GM18520 (cell line): ENCODE measurements around the gene CLDN20.

Experiments
- ATAC-seq: cut with Tn5 transposase; IDR thresholded peaks from one replicate; pipeline ENCODE4 v1.9.1; 2021; ENCODE audit not compliant: unreplicated experiment

Gene CLDN20

DNA sequence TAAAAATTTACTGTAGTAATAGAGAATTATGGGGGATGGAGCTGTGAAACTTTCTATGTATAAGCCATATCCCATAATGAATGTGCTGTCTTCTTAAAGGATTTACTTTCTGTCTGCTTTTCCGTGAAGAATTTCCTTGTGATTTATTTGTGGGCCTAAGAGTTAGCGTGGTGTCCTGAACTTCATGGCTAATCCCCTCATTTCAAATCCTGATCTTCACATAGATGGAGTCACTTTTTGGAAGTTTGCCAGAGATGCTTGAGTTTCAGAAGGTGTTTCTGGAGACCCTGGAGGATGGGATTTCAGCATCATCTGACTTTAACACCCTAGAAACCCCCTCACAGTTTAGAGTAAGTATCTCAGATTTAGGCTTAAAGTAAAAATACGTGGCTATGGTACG, 19.4 kb upstream of the CLDN20 start:
- ATAC-seq = no peak

DNA sequence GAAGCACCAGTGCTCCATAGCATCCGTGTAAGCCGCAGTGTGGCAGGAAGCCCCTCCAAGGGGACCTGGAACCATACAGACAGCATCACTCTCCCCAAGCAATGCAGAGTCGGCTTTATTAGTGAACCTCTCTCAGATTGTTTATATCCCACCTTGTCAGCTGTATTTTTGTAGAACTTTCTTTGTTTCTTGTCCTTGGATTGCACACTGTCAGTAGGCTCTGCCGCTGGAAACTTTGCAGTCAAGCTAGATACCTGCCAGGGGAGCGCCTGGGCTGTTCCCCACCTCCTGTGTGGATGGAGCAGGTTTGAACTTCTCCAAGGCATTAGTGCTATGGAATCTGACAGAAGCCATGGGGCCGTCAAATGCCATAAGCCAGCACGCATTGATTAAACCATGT, 18.6 kb upstream of the CLDN20 start:
- no peak for ATAC-seq

DNA sequence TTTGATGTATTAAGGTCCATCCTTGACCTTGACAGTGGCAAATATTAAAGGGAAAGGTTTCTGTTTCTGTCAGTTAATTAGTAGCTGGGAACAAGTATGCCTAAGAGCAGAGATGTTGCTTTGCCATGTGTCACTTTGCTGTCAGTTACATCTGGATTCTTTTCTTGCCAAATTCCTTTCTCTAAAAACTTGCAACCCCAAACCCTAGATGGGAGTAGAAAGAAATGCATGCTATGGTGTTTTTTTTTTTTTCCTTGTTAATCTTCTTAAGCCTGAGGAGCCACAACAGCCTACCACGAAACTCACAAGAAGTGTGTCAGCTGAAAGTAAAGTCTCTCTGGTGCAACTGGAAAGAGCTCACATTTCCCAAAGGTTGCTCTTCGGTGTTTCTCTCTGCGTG, 18.0 kb upstream of the CLDN20 start:
- ATAC-seq = no peak

DNA sequence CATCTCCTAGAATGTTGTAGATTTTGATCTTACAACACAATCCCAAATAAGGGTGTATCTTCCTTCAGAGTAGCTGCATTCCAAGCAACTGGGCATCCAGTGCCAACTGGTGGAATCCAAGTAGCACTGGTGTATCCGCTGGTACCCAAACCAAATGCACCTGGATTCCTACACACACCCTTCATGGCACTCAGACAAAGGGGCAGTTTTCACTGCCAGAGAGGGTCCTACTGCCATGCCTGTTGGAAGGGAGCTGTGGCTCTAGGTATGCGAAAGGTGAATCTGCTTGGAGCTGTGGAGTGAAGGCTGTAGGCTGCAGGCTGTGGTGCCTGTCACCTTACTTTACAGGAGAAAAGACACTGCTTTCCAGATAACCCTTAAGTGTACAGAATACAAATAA, 17.0 kb upstream of the CLDN20 start:
- ATAC-seq = no peak

DNA sequence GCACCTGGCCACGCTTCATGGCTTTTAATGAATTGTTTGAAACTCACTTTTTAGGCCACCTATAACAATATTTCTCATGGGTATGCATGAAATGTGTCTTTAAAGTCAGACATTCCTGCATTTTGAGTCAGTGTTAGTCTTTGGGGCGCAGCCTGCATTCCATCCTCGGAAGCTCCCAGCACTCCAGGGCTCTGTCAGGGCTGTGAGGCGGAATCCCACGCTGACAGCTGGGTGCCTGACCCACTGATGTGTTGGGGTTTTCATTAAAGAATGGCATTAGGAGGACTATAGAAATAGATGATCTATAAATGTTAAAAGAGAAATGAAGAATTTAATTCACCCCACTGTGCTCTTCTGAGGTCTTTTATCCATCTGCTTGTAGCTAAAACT, 16.2 kb upstream of the CLDN20 start:
- ATAC-seq = no peak

DNA sequence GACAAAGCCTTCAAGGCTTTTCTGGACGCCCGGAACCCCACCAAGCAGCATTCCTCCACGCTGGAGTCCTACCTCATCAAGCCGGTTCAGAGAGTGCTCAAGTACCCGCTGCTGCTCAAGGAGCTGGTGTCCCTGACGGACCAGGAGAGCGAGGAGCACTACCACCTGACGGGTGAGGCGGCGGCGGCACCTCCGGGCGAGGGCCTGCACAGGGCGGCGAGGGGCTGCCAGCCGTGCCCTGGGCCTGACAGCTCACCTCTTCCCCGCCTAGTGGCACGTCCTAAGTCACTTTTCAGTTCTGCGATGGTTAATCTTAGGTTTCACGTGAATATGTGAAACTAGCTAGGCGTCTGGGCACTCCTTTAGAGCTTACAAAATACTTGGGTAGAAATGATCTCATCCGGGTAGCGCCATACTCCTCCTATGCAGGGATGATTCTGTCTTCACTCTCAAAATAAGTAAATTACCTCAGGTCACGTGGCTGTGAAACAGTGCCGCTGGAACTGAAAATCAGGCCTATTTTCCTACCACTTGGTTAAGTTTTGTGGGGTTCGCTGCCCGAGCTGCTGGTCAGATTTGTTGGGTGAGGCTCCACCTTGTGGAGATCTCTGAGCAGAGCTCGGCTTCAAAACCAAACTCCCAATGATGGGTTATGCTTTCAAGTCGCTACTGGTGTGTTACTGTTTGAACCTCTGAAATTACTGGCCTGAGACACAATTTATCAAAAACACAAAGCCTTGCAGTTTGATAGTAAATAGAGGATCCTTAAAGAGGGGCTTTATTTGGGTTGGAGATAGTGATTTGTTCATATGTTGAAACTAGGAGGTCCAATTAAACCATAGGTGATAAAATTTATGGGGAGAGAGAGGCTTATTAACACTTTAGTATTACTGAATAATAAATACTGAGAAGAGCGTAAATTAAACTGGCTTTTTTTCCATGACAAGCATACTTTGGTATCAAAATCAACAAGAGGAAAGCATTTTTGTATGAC, 15.5 kb upstream of the CLDN20 start:
- ATAC-seq = no peak

DNA sequence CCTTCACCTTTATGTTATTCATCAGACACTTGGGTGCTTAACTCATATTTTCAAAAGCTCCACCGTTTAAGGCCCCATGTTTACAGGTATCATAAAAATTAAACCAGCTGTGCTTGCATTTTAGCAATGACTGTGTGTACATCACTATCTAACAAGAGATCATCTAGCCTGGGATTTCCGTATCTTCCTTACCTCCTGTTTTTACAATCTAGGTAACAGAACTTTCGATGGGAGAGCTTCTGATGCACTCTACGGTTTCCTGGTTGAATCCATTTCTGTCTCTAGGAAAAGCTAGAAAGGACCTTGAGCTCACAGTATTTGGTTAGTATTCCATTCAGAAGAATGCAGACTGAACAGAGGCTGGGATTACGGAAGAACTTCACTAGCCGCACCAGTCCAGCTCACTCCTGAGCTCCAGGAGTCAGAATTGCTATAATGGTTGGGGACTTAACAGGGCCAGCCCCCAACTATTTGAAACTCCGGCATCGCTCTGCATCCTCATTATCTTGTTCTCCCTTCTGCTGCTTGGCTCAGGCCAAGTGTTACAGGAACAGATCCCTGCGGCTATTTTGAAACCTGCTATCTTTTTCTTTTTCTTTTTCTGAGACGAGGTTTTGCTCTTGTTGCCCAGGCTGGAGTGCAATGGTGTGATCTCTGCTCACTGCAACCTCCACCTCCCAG, 13.0 kb upstream of the CLDN20 start:
- no peak for ATAC-seq

DNA sequence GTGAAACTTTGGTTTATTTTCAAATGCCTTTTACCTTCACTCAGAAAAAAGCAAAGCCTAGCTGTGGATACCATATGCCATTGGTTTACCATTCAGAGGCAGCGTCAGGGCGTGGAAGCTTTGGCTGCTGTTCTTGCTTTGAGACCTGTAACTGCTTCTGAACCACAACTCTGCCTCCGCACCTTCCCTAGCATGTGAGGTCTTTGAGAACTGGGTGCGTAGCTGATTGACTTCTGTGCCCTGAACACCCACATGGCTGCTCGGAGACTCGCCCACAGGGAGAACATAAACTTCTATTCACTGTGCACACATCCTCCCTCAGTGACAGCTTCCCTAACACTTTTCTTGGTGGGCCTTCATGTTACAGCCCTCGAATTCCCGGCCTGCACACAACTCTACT, 11.2 kb upstream of the CLDN20 start:
- no peak for ATAC-seq

DNA sequence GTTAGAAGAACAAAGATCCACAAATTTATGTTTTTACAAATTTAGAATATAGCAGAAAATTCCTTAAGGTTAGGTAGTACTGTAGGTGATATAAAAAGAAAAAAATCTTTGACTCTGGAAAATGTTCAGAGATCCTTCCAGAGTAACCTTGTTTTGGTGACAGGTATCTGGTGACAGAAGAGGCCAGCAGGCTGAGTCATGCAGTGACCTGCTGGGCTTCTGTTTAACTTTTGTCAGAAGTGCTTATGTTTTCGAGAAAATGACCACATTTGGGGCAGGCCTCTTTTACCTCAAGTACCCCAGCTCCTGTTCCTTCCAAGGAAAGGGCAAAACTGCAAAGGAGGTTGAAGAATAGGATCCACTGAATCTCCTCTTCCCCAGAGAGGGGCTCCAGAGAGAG, 10.5 kb upstream of the CLDN20 start:
- ATAC-seq = no peak

DNA sequence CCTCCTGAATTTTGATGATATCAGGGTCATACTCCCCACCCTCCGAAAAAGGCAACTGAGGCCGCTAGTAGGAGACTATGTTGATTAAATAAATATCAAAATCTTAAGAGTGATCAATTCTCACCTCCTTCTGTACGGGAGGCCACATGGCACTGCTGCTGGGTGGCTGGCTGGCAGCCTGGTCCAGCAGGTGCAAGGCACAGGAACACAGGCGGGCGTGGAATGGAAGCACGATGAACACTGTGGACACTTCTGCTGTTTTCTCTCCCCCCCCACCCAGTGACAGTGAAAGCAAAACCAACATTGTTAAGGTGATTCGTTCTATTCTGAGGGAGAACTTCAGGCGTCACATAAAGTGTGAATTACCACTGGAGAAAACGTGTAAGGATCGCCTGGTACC, 9.7 kb upstream of the CLDN20 start:
- no peak for ATAC-seq

DNA sequence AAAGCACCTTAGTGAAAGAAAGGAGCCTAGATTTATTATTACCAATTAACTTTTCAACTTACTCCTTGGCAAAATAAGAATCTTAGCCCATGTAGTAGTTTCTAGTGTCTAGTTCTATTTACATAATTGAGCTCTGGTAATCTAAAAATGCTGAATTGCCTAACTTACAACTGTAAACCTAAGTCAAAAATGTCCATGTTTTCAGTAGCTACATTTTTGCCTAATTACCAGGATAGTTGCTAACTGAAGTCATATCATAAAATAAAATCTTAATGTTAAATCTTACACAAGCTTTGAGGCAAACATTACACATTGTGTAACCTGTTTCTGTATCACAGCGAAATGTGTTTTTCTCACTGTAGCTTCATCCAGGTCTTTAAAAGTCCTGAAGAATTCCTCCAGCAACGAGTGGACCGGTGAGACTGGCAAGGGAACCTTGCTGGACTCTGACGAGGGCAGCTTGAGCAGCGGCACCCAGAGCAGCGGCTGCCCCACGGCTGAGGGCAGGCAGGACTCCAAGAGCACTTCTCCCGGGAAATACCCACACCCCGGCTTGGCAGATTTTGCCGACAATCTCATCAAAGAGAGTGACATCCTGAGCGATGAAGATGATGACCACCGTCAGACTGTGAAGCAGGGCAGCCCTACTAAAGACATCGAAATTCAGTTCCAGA, 7.6 kb upstream of the CLDN20 start:
- no peak for ATAC-seq

DNA sequence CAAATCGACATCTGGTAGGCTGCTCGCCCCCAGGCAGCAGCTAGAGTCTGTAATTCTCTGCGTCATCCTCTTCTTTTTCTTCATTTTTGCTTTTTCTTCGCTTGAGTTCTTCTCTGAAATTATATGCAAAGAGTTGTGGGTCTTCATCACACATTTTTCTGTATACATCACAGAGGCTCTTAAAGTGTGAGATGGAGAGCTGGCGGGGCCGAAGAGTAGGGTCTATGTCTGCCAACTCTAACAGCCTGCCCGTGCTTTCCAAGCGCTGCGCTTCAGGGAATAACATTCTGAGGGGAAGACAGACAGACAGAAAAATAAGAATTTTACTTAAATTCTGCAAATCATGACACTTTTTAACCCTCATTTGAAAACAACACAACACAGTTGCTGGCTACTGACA, 6.0 kb upstream of the CLDN20 start:
- ATAC-seq = no peak

DNA sequence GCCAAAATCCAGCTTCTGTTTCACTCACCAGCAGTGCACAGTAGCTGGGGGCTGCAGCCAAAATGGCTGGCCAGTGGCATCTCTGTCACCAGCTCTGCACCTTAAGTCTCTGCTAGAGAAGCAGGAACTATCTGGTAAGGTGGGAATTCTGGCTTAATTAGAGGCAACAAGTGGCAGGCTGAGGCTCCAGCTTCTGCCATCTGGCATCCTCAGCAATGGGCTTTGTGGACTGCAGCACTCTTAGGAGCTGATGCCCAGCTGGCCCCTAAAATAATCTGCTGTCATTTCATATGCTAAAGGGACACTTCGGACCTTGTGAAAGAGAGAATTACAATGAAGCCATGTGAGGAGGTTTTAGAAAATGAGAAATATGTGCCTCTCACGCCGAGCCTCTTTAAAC, 4.6 kb upstream of the CLDN20 start:
- ATAC-seq = no peak

DNA sequence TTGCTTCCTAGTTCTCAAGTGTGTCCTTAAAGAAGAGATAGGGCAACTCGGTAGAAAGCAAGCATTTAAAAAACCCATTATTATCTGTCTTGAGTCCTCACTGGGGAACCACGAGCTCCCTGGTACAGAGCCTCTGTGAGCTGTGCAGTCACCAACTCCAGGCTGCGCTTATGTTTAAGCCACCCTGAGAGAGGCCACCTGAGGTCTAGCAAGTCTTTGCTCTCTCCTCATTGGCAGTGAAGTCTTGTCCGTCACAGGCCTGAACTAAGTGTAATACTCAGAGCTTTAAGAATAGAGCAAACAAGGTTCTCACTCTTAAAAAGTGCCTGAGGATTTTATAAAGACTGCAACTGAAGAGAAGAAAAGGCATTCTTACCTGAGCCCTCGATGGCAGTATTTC, 3.9 kb upstream of the CLDN20 start:
- ATAC-seq = no peak

DNA sequence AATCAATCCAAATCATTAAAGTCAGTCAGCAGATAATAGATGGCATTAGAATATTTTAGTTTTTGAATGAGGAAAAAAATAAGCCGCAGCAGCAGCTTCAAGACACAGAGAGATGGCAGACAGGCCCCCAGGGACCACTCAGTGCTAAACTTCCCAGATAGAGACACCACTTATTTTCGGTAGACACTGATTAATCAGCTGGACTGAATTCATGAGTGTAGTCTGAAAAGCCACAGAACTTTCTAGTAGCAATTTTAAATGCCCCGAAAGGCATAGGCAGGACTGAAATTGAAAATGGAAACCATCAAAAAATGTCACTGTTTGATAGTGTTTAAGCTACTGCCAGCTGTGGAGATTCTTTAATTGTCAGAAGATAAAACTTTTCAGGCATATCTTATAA, 3.1 kb upstream of the CLDN20 start:
- ATAC-seq = peak; percentile 41

DNA sequence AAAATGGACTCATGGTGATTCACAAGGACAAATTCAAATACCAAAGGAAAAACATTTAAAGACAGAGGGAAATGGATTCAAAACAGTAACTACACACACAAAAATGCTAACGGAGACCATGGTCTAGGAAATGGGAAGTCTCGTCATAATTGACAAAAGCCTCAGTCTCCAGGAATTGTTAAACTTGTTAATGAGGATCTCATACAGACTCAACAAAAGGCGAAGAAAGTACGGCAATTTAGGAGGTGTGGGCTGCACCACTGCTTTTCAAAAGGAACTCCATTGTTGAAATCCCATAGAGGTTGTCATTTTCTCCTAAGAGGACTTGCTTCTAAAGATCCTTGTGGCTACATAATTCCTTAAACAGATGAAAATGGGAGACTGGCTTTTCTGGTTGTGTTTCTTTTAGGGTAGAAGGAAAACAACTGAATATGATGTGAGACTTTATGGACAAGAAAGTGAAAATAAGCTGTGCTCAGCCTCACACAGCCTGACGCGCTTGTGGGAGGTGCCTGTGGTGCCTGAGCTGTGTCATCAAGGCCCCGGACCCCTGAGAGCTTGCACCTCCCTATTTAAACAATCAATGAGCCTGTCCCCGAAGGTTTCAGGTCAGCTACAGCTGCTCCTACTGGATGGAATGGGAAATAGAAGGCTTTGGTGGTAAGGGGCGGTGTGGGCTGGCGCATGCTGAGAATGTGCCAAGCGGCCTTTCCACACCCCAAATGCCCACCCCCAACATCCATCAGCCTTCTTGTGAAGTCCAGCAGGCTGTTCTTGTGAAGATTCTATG, 2.5 kb upstream of the CLDN20 start:
- no peak for ATAC-seq

DNA sequence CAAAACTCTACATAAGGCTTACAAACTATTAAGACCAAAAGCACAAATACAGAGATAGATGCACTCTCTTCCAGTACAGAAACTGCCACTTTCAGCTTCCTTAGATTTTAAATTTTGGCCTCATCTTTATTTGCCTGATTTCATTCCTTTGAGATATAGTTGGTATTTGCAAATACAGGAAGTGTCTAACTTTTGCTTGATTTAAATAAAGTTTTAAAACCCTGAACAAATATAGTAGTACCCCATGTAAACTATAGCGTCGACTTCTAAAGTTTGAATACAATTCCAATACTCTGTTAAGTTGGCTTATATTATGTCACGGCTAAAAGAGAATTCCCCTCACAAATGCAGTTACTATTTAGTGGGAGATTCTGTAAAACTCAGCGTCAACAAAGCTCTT, 1.2 kb upstream of the CLDN20 start:
- no peak for ATAC-seq

DNA sequence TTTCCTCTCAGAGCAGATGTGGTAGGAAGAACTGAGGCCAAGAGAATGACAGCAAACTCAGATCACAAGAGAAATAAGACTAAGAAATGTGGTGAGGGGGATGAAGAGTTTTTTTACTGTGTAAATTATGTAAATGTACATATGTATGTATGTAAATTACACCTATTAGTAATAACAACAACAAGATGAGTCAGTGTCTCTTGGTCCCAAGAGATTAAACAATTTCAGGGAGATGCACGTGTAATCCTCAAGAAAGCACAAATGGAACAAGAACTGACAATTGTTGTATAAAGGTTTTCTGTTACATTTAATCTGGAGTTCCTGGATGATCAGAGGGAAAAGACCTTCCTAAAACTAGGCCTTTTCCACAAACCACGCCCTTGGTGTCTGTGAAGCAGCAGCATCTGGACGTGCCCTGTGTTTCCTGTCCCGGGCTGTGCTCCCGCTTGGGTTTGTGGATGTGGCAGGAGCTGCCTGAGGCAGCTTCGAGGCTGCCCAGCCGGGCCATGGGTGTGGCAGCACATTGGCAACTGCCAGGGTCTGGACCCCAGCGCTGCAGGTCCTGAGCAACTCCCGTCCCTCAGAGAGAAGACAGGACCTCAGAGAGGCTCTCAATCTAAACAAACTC, 994 bp downstream of the CLDN20 start:
- ATAC-seq = no peak

DNA sequence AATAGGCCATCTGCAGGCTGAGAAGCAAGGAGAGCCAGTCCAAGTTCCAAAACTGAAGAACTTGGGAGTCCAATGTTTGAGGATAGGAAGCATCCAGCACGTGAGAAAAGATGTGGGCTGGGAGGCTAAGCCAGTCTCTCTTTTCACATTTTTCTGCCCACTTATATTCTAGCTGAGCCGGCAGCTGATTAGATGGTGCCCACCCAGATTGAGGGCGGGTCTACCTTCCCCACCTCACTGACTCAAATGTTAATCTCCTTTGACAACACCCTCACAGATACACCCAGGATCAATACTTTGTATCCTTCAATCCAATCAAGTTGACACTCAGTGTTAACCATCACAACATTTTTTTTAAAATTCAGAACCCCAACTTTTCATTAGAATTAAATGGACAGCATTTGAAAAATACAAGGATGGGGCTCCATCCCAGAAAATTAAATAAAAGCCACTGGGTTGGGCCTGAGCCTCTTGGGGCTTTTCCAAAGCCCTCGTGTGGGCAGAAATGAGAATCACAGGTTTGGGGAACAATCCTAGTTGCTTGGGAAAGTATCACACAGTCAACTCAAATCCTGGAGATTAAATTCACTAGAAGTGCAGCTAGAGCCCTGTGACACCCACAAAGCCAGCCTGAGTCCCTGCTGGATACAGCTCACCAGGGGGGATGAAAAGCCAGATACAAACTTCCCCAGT, 2.2 kb downstream of the CLDN20 start:
- no peak for ATAC-seq

DNA sequence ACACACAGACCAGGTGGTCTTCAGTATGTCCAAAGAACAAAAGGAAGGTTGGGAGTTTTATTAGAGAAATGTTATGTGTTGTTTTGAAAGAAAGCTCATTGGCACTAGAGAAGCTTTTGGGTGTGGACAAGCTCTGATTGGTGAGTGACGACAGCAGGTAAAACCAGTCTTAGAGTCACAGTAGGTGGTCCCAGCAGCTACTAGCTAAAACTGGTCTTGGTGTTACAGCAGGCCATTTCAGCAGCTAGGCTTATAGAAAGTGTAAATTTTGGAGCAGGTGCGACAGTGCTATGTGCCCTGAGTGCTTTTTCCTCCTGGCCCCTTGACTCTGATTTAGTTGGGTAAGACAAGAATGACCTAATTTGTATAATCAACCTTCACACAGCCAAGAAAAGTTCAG, 3.6 kb downstream of the CLDN20 start:
- no peak for ATAC-seq
